Nucleus accumbens (tissue), 56 donors: Measurements from ENCODE around the gene BRD9.
"Not testable (repeated sequence)": the region's sequence is repeated elsewhere in the genome, so short reads cannot be mapped to it uniquely, and the experiment has no call there.

Source experiments
- DNase-seq, 56 donors: peaks; one replicate each; lab custom pipeline; 2025; lab: John Stamatoyannopoulos, UW

The BRD9 gene

DNA sequence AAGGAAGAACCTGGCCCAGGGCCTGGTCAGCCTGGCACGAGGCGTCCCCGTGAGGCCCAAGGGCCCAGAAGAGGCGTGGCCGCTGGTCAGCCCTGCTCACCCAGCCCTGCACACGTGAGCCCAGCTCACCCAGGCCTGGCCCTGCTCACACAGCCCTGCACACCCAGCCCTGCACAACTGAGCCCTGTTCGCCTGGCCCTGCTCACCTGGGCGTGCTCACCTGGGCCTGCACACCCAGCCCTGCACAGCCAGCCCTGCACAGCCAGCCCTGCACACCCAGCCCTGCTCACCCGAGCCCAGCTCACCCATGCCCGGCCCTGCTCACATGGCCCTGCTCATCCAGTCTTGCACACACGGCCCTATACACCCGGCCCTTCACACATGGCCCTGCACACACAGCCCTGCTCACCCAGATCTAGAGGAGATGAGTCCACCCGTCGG lies 43.9 kb downstream of the BRD9 start:
- no peak for DNase-seq

GRCh38 chr5:847736-848135 lies 44.9 kb downstream of the BRD9 start:
- not testable (repeated sequence) for DNase-seq

- DNase-seq = not testable (repeated sequence)
Observed at GRCh38 chr5:847212-847611, 45.4 kb downstream of the BRD9 start.

DNA sequence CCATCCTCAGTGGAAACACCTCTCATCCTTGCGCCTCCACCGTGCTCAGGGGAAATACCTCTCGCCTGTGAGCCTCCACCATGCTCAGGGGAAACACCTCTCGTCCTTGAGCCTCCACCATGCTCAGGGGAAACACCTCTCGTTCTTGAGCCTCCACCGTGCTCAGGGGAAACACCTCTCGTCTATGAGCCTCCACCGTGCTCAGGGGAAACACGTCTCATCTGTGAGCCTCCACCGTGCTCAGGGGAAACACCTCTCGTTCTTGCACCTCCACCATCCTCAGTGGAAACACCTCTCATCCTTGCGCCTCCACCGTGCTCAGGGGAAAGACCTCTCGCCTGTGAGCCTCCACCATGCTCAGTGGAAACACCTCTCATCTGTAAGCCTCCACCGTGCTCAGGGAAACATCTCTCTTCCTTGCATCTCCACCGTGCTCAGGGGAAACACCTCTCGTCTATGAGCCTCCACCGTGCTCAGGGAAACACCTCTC lies 46.0 kb downstream of the BRD9 start:
- not testable (repeated sequence) for DNase-seq

- not testable (repeated sequence) for DNase-seq
Observed at GRCh38 chr5:845676-846601, 46.7 kb downstream of the BRD9 start.

GRCh38 chr5:845031-845675 lies 47.4 kb downstream of the BRD9 start:
- DNase-seq = not testable (repeated sequence)

GRCh38 chr5:844426-844825 lies 48.2 kb downstream of the BRD9 start:
- DNase-seq = not testable (repeated sequence)

GRCh38 chr5:843926-844325 lies 48.7 kb downstream of the BRD9 start:
- not testable (repeated sequence) for DNase-seq

DNA sequence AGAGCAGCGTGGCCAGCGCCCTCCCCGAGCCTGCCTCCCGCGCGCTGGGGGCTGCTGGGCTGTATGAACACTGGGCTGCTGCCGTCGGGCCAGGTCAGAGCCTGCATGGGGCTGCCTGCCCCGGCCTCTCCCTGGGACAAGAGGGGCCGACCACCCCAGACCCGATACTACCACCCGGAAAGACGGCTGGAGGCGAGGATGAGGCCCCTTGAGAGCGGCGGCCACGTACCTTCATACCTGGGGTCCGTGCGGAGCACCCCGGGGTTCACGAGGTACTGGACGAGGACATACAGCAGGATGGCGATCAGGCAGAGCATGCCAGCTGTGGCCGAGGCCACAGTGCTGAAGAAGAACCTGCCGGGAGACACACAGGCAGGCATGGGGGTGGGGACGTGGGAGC lies 49.2 kb downstream of the BRD9 start:
- not testable (repeated sequence) for DNase-seq

DNA sequence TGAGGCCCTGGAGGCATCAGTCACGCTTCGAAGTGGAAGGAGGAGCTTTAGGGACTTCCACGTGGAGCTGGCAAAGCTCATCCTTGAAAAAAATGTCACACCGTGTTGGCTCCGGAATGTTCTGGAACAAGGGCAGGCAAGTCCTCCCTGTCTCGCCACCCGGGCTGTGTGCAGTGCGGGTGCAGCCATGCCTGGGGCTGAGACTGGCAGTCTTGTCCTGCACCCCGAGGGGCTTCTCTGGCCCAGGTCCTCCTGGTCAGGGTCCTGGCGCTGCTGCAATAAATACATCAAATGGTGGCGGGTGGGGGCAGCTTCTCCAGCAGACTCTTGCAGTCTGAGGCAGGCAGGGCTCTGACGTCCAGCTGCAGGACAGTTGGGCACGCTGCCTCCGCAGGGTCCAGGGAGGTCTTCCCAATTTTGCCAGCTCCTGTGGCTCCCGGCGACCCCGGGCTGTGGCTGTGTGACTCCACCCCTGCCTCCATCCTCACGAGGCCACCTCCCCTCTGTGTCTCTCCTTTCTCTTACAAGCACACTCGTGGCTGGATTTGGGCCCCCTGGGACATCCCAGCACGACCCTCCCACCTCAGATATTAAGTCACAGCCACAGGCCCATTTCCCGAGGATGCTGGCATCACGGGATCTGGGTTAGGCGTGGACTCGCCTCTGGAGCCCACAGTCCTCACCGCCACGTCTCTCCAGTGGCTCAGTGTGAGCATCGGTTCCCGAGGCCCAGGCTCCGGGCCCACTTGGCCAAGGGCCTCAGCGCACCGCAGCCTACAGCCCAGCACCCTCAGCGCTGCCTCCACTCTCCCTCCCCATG lies 50.0 kb downstream of the BRD9 start:
- DNase-seq = not testable (repeated sequence)

- not testable (repeated sequence) for DNase-seq
Observed at GRCh38 chr5:841531-842401, 50.8 kb downstream of the BRD9 start.

DNA sequence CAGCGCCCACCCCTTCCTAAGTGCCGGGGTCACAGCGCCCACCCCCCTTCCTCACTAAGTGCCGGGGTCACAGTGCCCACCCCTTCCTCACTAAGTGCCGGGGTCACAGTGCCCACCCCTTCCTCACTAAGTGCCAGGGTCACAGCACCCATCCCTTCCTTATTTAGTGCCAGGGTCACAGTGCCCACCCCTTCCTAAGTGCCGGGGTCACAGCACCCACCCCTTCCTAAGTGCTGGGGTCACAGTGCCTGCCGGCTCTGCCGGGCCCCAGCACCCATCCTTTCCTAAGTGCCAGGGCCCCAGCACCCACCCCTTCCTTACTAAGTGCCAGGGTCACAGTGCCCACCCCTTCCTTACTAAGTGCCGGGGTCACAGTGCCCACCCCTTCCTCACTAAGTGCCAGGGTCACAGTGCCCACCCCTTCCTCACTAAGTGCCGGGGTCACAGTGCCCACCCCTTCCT lies 51.6 kb downstream of the BRD9 start:
- not testable (repeated sequence) for DNase-seq

GRCh38 chr5:840118-840973 lies 52.3 kb downstream of the BRD9 start:
- not testable (repeated sequence) for DNase-seq

DNA sequence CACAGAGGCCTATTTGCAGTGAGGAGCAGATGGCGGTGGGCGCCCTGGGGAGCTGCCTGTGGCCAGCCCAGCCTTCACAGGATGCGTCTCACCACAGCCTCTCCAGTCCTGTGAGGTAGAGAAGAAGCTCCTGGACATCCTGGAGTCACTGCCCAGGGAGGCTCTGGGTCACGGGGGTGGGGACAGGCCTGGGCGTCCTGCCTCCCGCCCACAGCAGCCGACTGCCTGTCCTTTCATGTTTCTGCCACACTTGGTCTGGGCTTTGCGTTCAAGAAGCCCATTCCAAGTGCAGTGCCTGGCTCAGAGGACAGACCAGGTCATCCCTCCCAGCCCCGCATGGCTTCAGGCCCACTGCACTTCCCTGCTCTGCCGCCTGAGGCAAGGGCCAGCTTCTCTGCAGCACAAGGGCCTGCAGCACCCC lies 54.2 kb downstream of the BRD9 start:
- not testable (repeated sequence) for DNase-seq

DNA sequence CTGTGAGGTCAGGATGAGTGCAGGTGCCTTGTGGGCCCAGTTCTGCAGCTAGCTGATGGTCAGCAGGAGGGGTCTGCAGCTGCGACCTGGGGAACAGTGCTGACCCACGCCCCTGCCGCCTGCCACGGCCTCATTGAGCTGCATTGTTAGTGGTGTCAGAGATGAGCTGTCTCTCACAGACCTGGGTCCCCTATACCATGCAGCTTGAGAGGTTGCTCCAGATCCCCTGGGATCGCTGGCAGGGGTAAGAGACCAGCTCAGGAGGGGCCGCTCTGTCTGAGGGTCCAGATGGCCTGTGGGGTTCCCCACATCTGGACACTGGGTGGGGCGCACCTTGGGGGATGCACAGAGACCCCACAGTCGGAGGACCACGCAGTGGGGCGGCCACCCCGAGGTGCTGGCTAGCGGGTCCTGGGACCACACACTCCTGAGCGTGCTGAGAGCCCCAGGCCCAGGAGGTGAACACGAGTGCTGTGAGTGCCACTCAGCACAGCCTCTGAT lies 54.9 kb downstream of the BRD9 start:
- DNase-seq = not testable (repeated sequence)

DNA sequence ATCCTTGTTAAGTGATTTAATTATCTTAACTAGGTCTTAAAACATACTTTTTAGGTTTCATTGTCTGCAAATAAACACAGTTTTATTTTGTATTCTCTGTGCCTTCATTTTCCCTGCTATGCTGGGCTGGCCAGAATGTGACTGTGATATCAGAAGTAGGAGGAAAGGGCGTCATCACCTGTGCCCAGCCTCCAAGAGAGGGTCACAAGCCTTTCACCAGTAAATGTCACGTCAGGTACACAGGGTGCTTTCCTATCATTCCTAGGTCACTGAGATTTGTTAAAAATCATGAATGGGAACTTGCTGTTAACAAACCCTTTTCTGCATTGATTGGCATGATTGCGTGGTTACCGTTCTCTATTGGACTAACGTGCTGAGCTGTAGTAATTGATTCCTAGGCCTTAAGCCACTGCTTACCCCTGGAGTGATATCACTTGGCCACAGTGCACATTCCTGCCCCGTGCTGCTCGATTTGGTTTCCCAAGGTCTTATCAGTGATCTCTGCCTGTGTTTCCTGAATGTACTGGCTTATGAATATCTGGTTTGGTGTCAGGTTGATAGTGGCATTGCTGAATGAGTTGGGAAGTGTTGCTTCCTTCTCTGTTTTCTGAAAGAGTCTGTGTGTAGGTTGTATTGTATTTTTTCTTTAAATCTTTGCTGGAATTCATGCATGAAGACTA lies 56.5 kb downstream of the BRD9 start:
- not testable (repeated sequence) for DNase-seq

DNA sequence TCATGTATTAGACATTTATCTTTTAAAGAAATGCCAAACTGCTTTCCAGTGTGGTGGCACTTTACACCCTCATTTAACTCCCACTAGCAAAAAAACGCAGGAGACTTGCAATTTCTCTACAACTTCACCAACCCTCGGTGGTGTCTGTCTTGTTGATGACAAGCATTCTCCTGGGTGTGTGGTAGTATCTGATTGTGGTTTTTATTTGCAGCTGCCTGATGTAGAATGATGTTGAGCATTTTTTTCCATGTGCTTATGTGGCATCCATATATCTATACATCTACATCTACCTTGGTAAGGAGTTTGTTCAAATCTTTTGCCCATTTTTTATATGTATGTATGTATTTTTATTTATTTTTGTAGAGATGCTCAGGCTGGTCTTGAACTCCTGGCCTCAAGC lies 58.6 kb downstream of the BRD9 start:
- DNase-seq = not testable (repeated sequence)

DNA sequence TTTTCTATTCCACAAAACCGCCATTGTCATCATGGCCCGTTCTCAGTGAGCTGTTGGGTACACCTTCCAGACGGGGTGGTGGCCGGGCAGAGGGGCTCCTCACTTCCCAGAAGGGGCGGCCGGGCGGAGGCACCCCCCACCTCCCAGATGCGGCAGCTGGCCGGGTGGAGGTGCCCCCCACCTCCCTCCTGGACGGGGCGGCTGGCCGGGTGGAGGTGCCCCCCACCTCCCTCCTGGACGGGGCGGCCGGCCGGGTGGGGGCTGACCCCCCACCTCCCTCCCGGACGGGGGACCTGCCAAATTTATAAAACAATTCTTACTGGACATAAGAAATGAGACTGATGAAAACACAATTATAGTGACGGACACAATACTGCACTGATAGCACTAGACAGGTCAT lies 64.4 kb downstream of the BRD9 start:
- DNase-seq = not testable (repeated sequence)
